GM21360 (cell line): ENCODE measurements around the gene RAB9A.
A peak's percentile ranks its signal among the peaks of the same experiment; 100 is the strongest.
"Not testable (repeated sequence)": the region's sequence is repeated elsewhere in the genome, so short reads cannot be mapped to it uniquely, and the experiment has no call there.

Source experiments
- ATAC-seq: cut with Tn5 transposase; IDR thresholded peaks from one replicate; pipeline ENCODE4 v1.9.1; 2021; ENCODE audit warnings: mild to moderate bottlenecking, moderate library complexity; ENCODE audit not compliant: unreplicated experiment

RAB9A gene

DNA sequence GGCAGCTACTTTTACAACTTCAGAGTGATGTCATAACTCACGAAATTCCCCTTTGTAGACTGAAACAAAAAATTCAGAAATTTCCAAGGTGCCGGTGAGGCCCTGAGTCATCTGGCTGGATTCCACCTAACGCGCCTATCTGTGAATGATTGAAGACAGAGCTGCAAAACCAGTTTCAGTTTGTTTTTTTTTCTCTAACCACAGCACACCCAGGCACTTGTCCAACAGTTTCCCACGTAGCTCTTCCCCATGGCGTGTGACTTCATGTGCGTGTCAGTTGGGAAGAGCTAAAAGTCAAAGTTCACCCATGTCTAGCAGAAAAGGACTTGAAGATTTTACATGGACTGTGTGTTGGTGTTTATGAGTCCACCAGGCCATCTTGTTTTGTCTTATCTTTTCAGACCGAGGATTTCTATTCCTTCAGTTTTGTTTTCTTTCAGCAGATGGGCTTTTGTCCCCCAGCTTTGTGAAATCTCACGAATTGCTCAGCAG is 19.6 kb upstream of the RAB9A start:
- ATAC-seq, result peak; percentile 69

GRCh38 chrX:13669755-13670154 is 19.2 kb upstream of the RAB9A start:
- ATAC-seq, result not testable (repeated sequence)

DNA sequence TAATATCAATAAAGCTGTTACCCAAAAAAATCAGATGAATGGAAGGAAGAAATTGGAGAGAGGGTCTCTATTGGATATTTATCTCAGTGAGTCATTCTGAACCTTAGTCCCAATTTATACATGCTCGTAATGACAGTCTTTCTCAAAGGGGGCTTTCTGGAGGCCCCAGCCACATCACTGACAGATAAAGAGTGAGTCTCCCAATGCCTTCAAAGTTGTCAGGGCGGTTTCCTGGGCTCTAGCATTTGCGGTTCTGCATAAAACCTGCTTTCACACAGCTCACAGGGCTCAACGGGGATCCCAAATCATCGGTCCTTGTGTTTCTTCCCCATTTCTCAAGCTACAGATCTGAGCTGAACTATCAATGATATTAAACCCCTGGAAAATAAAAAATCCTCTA is 18.7 kb upstream of the RAB9A start:
- ATAC-seq, result no peak

- no peak for ATAC-seq
These were observed 15.9 kb upstream of the RAB9A start for GRCh38 chrX:13673016-13673415.

DNA sequence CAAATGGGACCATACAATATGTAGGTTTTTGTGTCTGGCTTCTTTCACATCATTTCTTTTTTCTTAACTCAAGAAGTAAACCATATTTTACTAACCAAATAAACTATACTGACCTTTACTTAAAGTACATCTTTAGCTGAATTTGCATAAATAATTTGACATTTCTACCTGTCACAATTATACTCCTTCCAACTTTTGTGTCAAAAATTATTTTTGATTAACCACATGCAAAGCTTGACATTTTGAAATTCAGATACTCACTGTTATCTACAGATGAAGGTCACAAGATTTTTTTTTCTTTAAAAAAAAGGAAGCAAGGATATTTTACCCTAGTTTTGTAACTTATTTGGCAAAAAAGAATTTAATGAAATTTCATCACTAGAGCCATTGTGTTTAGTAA is 12.0 kb upstream of the RAB9A start:
- ATAC-seq, result no peak

- not testable (repeated sequence) for ATAC-seq
These were observed 9.2 kb upstream of the RAB9A start for GRCh38 chrX:13679700-13680099.

DNA sequence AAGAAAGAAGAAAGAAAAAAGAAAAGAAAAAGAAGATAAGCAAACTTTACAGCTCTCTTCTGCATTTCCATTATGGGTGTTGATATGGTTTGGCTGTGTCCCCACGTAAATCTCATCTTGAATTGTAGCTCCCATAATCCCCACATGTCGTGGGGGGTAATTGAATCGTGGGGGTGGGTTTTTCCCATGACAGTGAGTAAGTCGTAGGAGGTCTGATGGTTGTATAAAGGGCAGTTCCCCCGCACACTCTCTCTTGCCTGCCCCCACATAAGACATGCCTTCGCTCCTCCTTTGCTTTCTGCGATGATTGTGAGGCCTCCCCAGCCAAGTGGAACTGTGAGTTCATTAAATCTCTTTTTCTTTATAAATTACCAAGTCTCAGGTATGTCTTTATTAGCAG is 7.3 kb upstream of the RAB9A start:
- no peak for ATAC-seq

GRCh38 chrX:13684361-13684760 is 4.6 kb upstream of the RAB9A start:
- no peak for ATAC-seq

DNA sequence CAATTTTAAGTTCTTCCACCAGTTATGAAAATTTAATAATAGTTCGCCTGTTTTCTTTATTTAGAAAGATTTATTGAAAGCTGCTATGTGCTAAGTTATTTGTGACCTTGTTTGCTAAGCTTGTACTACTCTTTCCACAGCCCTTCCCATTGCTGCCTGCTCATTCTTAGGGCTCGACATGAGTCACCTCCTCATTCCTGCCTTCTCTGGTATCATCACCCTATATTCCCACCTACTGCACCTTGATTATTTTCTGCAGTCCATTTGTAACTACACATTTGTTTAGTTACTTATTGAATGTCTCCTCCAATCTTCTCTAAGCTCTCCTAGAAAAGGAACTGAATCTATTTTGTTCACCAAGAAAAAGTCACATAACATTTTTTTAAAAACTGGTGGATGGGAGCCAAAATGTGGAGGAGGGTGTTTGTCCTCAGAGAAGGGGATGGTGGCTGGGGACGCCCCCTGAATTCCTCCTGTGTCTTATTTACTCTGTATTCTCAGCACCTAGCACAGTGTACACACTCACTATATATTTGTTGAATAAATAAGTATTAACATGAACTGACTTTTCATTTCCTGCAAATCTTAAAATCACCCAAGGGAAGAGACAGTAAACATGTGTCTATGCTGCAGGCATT is 3.7 kb upstream of the RAB9A start:
- ATAC-seq, result no peak

- ATAC-seq, result no peak
These were observed 1.7 kb upstream of the RAB9A start for GRCh38 chrX:13687203-13687602.

GRCh38 chrX:13688384-13688957 is 457 bp upstream of the RAB9A start:
- no peak for ATAC-seq

GRCh38 chrX:13689741-13690211 is 848 bp downstream of the RAB9A start:
- ATAC-seq, result no peak

DNA sequence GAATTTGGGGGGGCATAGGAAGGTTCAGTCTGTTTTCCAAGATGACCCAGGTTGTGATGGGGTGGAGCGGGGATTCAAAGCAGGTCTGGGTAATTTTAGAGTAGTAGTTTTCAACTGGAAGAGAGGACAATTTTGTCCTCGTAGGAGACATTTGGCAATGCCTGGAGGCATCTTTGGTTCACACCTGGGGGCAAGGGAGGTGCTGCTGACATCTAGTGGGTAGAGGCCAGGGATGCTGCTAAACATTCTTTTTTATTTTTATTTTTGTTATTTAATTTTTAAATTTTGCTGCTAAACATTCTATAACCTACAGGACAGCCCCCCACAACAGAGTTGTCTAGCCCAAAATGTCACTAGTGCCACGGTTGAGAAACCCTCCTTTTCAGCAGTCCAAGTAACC is 1.9 kb downstream of the RAB9A start:
- ATAC-seq, result no peak

DNA sequence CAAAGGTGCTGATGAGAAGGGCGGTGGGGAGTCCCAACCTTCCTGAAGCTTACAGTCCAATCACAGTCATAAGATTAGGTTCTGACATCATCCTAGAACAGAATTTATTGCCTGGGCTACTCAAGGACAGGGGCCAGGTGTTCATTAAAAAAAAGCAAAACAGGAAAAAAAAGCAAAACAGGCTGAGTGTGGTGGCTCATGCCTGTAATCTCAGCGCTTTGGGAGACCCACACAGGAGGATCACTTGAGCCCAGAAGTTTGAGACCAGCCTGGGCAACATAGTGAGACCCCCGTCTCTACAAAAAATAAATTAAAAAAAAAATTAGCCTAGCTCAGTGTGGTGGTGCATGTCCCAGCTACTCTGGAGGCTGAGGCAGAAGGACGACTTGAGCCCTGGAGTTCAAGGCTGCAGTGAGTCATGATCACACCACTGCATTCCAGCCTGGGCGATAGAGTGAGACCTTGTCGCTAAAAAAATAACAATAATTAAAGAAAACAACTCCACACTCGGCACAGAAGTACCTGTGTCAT is 3.0 kb downstream of the RAB9A start:
- no peak for ATAC-seq

DNA sequence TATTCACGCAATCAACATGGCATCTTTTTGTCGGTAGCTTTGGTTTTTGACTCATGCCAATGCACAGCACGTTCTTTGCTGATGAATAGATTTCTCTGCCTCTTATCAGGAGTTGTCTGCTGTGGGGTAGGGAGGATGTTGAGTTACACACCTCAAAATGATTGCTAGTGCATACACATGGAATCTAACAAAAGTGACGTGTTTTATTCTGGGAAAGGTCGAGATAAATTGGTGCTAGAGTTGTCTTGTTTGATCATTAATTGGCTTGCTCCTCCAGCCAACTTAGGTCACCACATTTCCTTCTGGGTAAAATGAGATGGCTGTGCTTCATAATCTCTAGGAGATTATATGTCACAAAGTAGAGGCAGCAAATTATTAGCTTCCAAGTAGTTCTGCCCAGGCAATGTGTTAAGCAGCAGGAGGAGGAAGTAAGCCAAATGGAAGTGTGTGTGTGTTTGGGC is 3.9 kb downstream of the RAB9A start:
- ATAC-seq, result no peak

DNA sequence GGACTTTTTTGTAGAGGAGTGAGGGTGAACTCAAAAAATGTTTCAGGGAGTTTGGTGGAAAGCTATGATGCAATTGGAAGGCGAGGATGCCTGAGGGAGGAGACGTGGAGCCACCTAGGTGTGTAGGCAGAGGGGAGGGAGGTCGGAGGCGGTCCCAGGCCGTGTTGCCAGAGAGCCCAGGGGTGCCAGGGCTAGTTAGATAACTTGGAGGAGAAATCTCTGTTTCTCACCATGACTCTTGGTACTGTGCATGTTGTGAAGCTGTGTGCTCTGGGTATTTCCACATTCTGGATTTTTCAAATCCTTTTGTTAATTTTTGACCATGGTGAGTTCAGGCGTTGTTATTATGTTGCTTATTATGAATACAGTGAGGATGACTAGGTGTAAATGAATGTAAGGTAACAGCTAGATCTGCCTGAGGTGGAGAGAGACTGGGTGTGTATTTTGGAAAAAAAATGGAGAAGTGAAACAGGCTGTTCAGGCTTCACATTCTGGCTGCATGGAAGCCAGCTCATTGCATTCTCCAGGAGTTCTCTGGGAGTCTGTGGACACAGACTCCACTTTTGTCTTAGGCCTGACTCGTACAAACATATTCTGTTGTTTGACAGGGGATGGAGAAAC is 4.5 kb downstream of the RAB9A start:
- ATAC-seq, result no peak

GRCh38 chrX:13694359-13694758 is 5.4 kb downstream of the RAB9A start:
- no peak for ATAC-seq

DNA sequence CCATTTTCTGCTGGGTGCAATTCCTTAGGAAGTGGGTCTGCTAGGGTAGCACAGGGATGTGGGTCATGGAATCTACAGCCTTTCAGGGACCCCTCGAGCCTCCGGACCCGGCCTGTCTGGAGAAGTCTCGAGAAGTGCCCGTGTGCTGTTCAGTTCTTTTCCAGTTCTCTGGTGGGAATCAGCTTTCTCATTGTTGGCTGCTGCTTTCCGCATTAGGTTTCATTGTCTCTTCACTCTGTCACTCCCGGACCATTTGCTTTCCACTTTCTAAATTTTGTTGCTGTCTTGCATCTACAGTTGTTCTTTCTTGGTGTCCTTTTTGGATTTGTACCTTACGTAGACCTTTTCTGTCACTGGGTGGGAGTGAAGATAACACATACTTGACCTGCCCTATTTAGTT is 6.1 kb downstream of the RAB9A start:
- ATAC-seq, result no peak

DNA sequence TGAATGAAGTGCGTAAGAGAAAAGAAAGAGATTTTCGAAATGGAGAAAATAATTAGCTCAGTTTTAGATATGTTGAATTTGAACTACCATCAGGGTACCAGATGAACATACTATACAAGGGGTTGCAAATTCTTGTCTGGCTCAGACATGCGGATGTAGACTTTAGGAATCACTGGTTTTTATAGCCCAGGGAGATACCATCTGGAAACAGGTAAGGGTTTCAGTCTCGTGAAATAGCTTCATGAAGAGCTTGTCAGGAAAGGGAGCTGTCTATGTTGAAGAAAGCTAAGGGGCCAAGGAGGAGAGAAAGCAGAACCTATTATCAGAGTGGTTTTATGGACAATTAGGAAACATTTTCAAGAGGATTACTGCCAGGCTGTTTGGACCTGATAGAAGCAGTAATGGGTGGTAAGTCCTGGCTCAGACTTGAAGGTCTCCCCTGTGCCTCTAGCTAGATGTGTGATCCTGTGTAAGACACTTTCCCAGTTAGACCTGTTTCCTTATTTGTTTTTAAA is 6.7 kb downstream of the RAB9A start:
- ATAC-seq, result no peak

DNA sequence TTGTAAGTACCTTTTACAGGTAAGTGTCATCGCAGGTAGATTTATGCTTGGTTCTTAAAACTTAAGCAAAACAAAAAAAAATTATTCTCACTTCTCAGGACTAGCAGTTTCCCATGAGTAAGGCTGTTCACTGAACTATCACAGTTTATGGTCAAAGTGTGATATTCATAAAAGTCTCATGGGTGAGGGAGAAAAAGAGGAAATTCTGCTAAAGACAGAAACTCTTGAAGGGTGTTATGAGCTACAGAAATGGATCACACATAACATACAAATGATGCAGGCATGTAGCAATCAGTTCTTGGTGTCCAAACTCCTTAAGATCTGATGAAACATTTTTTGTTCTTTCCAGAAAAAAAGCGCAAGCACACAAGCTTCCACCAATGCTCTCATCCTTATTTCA is 8.5 kb downstream of the RAB9A start:
- ATAC-seq, result peak; percentile 44

- no peak for ATAC-seq
These were observed 9.0 kb downstream of the RAB9A start for GRCh38 chrX:13697976-13698375.

- no peak for ATAC-seq
These were observed 9.5 kb downstream of the RAB9A start for GRCh38 chrX:13698432-13698831.
